ENCODE results near the gene MCM8. TPM values are rescaled to one million over a fixed set of nuclear protein-coding genes. Genes with fewer than 3 reads are reported as not detected.

MCM8 gene
- total and polyA plus RNA-seq, 9 of the 15 experiments (the other 6 are each of a cell fraction or from before 2014, with no cell fraction given) = 4.5 to 43.8 (median 25.4) TPM

GRCh38 chr20:5920581-5920980 is 29.9 kb upstream of the MCM8 start:
- Histone ChIP-seq H3K9ac (ENCODE audit: insufficient read depth in 1 of 2, low read depth in 2 of 2, low read length in 2 of 2) (no peak overlapping the region), H3K79me2 (ENCODE audit: control insufficient read depth, insufficient read depth, low read length) (no peaks in the 10 kb centered on the region), H3K27me3 (ENCODE audit: control insufficient read depth in 2 of 2, insufficient read depth in 2 of 2, low read length in 2 of 2) (peaks cover 0 to 13% of the 10 kb centered on the region in 2 experiments; a peak in 4 of 5 replicates), H3K4me1 (replicated peaks in 1 of 2; ENCODE audit: control insufficient read depth in 2 of 2, insufficient read depth in 2 of 2, low read length in 2 of 2) (no peaks in the 10 kb centered on the region), H4K20me1 (replicated peaks; ENCODE audit: control insufficient read depth, insufficient read depth, low read length) (no peaks in the 10 kb centered on the region), H3K9me3 (replicated peaks; ENCODE audit: control insufficient read depth, insufficient read depth, low read depth, low read length) (no peaks in the 10 kb centered on the region), H3K27ac (ENCODE audit: extremely low read depth, low read depth, low read length) (no peak overlapping the region), H3K36me3 (ENCODE audit: control insufficient read depth, insufficient read depth, low read length) (no peaks in the 10 kb centered on the region), H3K4me3 (no peak overlapping the region), H3K9me1 (ENCODE audit: control insufficient read depth, insufficient read depth, low read length) (no peaks in the 10 kb centered on the region), H3K4me2 (ENCODE audit: insufficient read depth, low read length) (no peak overlapping the region), H2AFZ (ENCODE audit: low read depth, low read length) (no peak overlapping the region)
- ATAC-seq = no peak
- POLR2A ChIA-PET = no interaction called here
- intact Hi-C loops (cut with micrococcal nuclease) (no loop called here), in situ Hi-C loops (cut with MboI) (no loop called here)
- BruUV-seq (replicated peaks) = no TSS peak
- TF ChIP-seq NCOR1 (IDR thresholded peaks at IDR 0.05) (no peak), ZNF212 (CRISPR knock-in tag; IDR thresholded peaks at IDR 0.05) (no peak), NCOA6 (IDR thresholded peaks at IDR 0.05) (no peak), CCAR2 (IDR thresholded peaks at IDR 0.05; ENCODE audit: low read depth, low read length) (no peak), RB1 (IDR thresholded peaks at IDR 0.05; ENCODE audit: low read depth) (no peak), ZNF592 (IDR thresholded peaks at IDR 0.05) (no peak), TEAD1 (CRISPR knock-in tag; IDR thresholded peaks at IDR 0.05) (no peak)
- 0% methylated on average over 1 of the region's 1 CpG for WGBS (ENCODE audit: insufficient coverage, low coverage, missing lambda C conversion rate)
- CTCF ChIA-PET (ENCODE audit: low intra/inter-chr PET ratio) = no interaction called here
- DNase-seq (ENCODE audit: extremely low read depth in 1 of 4, low spot score in 3 of 4) = no peak
- FAIRE-seq = no peak
